Activated CD4-positive, CD25-positive, alpha-beta regulatory T cell (primary cell): ENCODE data around the gene SNAP23.

Source experiments
- DNase-seq, 4 experiments: peaks; one replicate each; lab custom pipeline; 2025; lab: John Stamatoyannopoulos, UW

SNAP23 gene

DNA sequence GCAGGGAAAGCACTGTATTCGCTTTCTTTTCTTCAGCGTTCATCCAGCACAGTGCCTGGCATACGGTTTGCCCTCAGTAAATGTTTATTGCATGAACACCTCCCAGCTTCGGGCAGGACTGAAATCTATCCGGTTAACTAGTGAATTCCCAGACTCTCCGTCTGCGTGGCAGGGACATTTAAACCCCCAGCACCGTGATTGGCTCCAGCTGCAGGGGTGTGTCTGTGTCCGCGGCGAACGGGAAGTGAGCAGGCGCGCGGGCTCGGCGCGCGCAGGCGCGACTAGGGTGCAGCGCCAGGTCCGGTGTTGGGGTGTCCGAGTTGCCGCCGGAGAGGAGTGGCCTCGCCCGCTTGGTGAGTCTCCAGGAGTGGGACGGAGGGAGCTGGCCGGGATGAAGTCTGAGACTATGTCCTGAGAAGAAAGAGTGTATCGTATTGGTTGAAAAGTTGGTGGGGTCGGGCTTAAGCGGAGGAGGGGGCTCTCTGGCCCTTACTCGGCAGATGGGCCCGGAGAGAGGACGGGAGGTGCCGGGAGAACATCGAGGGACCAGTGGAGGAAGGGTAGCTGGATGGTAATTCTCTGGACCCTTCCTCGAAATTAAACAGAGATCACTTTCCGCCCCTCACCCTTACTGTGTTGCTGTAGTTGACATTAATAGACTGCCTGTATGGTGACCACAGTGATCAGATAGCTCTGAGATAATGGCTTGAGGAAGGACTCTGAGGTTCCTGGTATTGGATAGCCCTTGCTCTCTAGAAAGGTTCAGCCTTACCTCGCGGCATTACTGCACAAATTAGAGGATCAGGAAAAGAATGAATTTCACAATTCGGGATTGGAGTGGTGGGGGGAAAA is at the start of gene SNAP23:
Gene SNAP23 (plus strand): TSS at position 274 of the 852 bp plus-strand sequence. CDS start 16,213 bp downstream, outside the sequence.
- DNase-seq: peak; percentile 50 to 68 (median 64)

GRCh38 chr15:42447599-42447998 is 47.8 kb upstream of the SNAP23 start:
- no peak for DNase-seq

DNA sequence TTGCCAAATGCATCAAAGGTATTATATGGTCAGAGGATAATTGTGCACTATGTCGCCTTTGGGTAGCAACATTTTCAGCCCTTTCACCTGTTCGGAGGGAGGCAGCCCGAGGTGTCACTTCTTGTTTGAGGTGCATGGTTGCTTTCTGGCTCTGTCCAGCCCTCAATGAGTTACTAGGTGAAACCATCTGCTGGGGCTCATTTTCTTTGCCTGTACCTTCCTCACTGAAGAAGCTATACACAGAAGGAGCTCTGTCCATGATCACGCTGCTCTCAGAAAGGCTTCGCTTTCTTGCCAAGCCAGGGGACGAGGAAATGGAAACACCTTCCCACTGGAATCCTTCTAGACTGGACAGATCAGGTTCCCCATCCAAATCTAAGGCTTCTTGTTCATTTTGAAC is 47.2 kb upstream of the SNAP23 start:
- no peak for DNase-seq

- DNase-seq: no peak
Observed at GRCh38 chr15:42449770-42450424, 45.5 kb upstream of the SNAP23 start.

GRCh38 chr15:42450425-42450790 is 45.0 kb upstream of the SNAP23 start:
- no peak for DNase-seq

GRCh38 chr15:42453826-42454225 is 41.6 kb upstream of the SNAP23 start:
- DNase-seq: no peak

DNA sequence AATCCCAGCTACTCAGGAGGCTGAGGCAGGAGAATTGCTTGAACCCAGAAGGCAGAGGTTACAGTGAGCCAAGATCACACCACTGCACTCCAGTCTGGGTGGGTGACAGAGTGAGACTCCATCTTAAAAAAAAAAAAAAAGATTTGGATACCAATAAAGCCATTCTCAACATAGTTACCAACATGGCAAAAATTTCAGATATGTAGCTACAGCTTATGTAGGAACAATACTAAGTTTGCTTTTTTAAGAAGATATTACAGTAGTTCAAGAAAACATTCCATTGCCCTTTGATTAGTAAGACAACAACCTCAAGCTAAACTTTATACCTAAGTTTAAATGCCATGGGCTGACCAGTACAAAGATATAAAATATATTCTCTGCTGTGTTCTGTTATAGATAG is 38.9 kb upstream of the SNAP23 start:
- DNase-seq: no peak

DNA sequence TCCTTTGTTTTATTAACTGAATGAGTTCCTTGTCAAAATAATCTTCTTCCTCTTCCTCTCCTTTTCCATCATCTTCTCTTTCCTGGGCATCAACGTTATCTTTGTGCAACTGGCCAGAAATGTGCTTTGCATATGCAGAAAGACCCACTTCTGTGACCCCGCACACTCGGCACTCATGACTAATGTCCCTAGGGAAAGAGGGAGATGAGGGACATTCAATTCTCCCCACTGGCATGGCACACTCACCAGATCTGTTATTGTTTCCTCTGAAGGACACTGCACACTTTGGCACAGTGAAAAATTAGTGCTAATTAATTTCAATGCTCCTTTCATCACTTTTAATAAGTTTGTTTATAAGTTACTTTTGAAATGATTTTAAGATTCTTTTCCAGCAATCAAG is 38.5 kb upstream of the SNAP23 start:
- DNase-seq: no peak

DNA sequence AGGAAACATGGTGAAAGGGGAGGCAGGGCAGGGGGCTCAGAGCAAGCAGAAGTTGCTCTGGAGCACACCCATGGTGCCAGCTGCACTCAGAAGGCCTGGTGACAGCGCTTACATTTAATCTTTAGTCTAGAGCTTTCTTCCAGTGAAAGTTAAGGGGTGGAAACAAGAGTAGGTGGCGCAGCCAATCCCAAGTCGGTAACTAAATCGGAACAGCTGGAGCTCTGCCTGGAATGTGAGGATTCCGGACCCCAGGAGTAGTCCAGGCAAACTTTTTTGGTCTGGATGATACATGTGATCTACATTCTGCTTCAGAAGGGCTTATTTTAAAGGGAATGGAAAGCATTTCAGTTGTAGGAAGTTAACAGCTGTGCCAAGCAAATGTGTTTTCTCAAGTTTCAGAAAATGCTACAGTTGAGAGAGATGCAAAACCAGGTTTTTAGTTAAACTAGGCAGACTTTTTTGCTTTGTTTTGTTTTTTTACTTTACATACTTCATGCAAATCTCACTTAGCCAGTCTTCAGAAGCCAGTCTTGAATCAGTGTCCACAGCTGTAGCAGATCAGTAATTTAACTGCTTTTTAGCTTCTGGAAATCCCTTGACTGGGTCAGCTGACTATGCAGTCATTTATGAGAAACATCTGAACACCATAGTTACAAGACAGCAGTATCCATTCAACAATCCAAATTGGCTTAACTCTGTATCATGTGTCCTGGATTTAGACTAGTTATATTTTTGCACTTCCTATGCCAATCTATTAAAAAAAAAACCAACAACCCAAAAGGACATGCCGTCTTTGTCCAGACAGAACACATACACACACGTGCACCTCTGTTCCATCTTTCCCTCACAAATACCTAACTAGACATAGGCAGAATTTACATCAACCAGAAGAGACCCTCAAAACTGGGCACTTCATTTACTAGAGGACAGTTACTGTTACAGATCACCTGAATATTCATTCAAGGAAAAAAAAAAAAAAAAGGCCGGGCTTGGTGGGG is 37.7 kb upstream of the SNAP23 start:
- DNase-seq: no peak

GRCh38 chr15:42461261-42461660 is 34.2 kb upstream of the SNAP23 start:
- DNase-seq: no peak

DNA sequence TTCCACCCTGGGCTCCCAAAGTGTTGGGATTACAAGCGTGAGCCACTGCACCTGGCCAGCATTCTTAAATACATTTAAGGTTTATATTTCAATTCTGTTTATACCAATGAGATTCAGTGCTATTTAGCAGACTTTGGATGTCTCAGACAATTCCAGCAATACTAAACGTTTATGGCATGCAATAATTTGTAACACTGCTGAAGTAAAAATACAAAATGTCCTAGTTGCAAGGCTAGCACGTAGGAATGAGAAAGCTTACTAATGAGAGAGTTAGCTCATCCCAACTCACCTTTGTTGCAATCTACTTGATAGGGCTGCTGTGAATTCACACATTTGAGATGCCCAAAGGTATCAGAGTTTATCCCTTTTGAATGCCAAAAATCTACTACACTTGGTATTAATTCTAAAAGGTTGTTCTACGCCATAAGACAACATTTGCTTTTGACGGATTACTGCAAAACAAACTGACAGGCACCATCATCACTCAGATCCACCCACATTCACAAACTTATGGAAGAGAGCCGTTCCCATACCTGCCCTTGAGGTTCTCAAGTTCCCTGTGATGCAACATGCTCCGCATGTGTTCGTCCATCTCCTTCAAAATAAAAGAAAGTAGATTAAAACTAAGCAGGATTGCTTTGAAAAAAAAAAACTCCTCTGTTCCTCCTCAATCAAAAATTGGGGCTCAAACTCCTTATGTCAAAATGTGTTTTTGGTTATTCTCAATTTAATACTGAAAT is 29.7 kb upstream of the SNAP23 start:
- no peak for DNase-seq

DNA sequence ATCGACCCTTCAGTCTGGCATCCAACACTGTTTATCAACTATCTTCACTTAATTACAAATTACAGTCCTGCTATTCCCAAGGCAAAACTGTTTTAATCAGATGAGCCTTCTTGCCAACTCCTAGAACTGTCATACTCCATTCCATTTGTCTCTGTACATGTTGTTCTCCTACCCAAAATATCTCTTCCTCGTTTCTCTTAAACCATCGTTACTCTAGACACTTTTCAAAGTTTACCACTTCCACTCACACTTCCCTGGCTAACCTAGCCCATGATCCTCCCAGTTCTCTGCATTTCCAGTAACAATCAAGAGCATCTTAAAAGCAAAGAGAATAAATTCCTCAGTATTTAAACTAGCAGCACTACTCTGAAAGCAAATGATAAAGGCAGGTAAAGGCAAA is 24.4 kb upstream of the SNAP23 start:
- no peak for DNase-seq

- DNase-seq: no peak
Observed at GRCh38 chr15:42474827-42475226, 20.6 kb upstream of the SNAP23 start.

GRCh38 chr15:42482701-42483100 is 12.7 kb upstream of the SNAP23 start:
- no peak for DNase-seq

- DNase-seq: no peak
Observed at GRCh38 chr15:42483677-42484076, 11.8 kb upstream of the SNAP23 start.

DNA sequence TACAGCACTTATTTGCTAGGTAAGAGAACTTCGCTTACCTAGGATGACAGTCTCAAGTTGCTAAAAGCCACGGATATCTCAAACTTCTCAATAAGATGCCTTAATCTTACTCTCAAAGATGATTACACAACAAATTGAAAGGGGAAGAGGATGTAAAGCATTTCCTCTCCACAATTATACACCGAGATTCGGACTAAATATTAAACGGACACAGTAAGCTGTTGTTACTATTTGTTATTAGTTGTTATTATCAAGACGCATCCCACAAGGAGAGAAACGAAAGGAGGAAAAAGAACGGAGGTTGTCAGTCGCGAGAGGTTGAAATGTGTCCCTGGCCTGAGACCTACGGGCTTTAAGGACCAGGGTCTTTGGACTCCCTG is 5.2 kb upstream of the SNAP23 start:
- no peak for DNase-seq

GRCh38 chr15:42490671-42491538 is 4.5 kb upstream of the SNAP23 start, which contains the start of gene ZNF106:
ZNF106 (minus strand) TSS chr15:42491141; CDS start chr15:42472289, 18,852 bp downstream.
- DNase-seq: peak; percentile 57 to 76 (median 73)

DNA sequence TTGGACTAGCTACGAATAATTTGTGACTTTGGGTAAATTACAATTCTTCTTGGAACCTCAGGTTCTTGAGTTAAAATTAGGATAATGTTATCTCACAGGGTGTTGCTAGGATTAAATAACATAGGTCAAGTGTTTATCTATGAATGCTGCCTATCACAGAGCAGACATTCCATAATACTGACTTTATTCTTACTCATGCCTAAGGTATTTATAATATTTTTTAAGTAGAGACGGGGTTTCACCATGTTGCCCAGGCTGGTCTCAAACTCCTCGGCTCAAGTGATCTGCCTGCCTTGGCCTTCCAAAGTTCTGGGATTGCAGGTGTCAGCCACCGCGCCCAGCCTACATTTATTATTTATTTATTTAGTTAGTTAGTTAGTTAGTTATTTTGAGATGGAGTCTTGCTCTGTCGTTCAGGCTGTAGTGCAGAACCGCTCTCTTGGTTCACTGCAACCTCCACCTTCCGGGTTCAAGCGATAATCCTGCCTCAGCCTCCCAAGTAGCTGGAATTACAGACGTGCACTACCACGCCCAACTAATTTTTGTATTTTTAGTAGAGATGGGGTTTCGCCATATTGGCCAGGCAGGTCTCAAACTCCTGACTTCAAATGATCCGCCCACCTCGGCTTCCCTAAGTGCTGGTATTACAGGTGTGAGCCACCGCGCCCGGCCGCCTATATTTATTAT is 3.8 kb upstream of the SNAP23 start:
- no peak for DNase-seq

DNA sequence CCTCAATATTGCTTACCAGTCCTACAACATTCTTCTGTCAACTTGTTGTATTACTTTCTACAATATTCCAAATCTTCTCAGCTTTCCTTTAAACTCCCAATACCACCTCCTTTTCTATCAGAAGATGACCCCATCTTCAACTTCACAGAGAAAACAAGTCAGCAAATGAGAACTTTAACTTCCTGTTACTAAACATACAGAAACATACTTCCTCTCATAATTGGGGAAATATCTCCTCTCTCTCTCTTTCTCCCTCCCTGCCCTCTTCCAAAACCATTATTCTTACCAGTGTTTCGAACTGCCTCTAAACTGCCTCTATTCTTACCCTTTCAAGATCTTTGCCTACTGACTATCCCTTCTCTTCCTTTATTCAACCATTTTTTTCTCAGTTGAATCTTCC is 1.8 kb upstream of the SNAP23 start:
- no peak for DNase-seq

DNA sequence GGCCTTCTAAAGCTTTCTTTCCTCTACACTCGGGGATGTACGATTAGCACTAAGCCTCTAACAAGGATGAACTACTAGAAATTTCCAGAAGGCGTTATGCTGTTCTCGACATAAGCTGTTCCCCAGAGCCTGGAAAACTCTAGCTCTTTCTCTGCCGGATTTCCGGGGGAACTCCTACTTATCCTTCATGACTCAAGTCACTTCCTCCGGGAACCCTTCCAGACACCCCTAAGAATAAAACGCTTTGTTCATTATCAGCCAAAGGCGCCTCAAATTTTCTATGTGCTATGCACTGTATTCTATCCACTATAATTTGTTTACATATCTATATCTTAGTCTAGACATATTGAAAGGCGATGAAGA is 455 bp upstream of the SNAP23 start:
- DNase-seq: no peak
